ENCODE results near the gene CENPVL1.
A peak's percentile ranks its signal among the peaks of the same experiment; 100 is the strongest.
"Not testable (repeated sequence)": the region's sequence is repeated elsewhere in the genome, so short reads cannot be mapped to it uniquely, and the experiment has no call there.

CENPVL1 gene

DNA sequence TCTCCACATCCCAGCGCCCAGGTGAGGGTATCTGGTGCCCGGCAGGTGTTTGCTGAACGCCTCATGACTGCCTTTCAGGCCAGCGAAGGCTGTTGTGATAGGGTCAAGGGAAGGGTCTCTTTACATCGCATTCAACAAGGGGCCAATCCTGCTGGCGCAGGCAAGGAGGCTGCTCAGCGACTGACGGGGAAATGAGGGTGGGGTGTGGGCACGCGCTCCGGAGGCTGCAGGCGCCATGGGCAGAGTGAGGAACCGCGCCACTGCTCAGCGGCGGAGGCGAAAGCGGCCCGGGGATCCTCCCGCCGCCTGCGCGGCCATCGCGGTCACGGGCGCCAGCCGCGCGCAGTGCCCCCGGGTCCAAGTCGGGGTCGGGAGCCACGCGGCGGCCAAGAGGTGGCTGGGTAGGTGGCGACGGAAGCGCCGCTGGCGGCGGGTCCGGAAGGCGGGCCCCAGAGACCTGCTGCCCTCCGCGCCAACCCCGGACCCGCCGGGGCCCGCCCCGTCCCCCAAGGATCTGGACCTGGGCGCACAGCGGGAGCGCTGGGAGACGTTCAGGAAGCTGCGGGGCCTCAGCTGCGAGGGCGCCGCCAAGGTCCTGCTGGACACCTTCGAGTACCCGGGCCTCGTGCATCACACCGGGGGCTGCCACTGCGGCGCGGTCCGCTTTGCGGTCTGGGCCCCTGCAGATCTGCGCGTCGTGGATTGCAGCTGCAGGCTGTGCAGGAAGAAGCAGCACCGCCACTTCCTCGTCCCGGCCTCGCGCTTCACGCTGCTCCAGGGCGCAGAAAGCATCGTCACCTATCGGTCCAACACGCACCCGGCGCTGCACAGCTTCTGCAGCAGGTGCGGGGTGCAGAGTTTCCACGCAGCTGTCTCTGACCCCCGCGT is at the start of gene CENPVL1:
CENPVL1 (plus strand) TSS at position 236 of the 888 bp plus-strand sequence; CDS start at position 236, 0 bp downstream.
- DNase-seq (ENCODE audit: insufficient read length, low spot score); FAIRE-seq: not testable (repeated sequence)

- FAIRE-seq, result no peak
- DNase-seq (ENCODE audit: insufficient read length, low spot score), result no peak
These were observed 44.3 kb upstream of the CENPVL1 start for GRCh38 chrX:51665981-51666380.

GRCh38 chrX:51679689-51680433 is 30.5 kb upstream of the CENPVL1 start:
- FAIRE-seq; DNase-seq (ENCODE audit: insufficient read length, low spot score): not testable (repeated sequence)

- not testable (repeated sequence) for DNase-seq (ENCODE audit: insufficient read length, low spot score); FAIRE-seq
These were observed 28.2 kb upstream of the CENPVL1 start for GRCh38 chrX:51681808-51682719.

DNA sequence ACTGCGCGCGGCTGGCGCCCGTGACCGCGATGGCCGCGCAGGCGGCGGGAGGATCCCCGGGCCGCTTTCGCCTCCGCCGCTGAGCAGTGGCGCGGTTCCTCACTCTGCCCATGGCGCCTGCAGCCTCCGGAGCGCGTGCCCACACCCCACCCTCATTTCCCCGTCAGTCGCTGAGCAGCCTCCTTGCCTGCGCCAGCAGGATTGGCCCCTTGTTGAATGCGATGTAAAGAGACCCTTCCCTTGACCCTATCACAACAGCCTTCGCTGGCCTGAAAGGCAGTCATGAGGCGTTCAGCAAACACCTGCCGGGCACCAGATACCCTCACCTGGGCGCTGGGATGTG is 27.6 kb upstream of the CENPVL1 start, which contains the start of gene CENPVL2:
CENPVL2 (minus strand) TSS at position 112 of the 343 bp plus-strand sequence; CDS start at position 112, 0 bp downstream.
- not testable (repeated sequence) for FAIRE-seq; DNase-seq (ENCODE audit: insufficient read length, low spot score)

- FAIRE-seq (no peak), DNase-seq (ENCODE audit: insufficient read length, low spot score) (no peak)
These were observed 16.1 kb upstream of the CENPVL1 start for GRCh38 chrX:51694254-51694653.

- no peak for FAIRE-seq
These were observed 12.9 kb upstream of the CENPVL1 start for GRCh38 chrX:51697397-51697796.

DNA sequence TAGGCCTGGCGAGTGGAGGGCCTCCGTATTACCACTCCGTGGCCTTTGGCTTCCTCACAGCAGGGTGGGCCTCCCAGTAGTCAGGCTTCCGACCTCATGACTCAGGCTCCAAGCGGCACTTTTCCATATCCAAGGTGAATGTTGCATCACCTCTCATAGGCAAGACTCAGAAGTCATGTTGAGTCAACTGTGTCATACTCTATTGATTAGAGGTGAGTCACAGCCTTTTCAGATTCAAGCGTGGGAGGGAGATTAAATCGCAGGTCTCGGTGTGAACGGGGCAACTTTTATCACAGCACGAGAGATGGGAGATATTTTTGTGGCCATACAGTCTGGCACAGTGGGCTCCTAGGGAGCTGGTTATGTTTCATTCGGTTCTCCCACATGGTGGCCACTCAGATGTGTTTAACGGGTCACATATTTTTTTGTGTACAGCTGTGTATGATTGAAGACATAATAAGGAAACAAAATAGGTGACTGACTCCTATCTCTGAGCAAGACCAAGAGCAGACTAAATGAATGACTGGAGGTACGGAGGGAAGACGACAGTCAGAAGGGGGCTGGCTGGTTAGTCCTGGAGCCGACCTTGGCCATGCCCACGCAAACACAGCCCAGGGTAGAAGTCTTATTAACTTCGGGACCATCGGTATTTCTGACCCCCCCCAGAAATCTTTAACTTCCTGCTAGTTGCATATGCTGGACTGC is 2.8 kb downstream of the CENPVL1 start:
- not testable (repeated sequence) for FAIRE-seq; DNase-seq (ENCODE audit: insufficient read length, low spot score)

More at GRCh38 chrX:51697397-51697796, 12.9 kb upstream of the CENPVL1 start:
- DNase-seq (ENCODE audit: insufficient read length, low spot score), result no peak

- DNase-seq (ENCODE audit: insufficient read length, low spot score), result no peak
- FAIRE-seq, result no peak
These were observed 17.9 kb downstream of the CENPVL1 start for GRCh38 chrX:51728202-51728601.

GRCh38 chrX:51737091-51737490 is 26.8 kb downstream of the CENPVL1 start:
- DNase-seq (ENCODE audit: insufficient read length, low spot score) (no peak), FAIRE-seq (no peak)

DNA sequence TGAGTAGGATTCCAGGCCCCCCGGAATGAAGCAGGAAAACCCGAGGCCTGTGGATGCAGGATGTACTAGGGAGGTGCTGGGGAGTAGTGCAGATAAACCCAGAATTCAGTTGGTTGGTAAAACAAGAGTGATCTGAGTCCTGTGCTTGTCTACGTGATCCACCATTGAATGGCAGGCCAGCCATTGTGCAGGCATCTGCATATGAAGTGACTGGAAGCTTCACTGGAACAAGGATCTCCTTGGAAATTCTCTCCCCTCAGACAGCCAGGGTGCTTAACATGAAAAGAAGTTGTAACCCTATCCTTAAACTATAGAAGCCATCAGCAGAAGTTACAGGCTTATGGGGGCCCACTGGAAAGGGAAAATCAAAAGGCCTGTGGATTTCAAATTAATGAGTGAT is 32.3 kb downstream of the CENPVL1 start:
- FAIRE-seq (no peak), DNase-seq (ENCODE audit: insufficient read length, low spot score) (no peak)

DNA sequence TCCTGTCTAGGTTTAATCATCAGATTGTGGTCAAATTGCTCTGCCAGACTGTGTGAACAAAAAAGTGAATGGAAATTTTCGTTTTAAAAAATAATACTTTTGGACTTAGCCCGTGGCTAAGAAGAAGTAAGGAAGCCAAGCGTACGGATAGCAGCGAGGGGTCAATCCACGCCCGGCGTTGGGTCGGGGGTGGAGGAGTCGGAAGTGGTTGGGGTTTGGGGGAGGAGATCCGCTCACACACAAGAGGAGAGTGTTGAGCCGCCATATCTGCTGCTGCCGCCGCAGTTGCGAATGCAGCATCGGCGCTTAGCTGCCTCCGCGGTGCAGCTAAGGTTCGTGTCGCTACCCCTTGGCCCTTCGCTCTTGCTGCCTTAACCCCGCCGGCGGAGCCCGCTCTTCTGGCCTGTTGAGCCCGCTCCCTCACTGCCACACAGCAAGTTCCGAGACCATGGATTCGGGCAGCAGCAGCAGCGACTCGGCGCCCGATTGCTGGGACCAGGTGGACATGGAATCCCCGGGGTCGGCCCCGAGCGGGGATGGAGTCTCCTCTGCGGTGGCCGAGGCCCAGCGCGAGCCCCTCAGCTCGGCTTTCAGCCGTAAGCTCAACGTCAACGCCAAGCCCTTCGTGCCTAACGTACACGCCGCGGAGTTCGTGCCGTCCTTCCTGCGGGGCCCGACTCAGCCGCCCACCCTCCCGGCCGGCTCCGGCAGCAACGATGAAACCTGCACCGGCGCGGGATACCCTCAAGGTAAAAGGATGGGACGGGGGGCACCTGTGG is 33.1 kb downstream of the CENPVL1 start, which contains the start of gene GSPT2:
GSPT2 (plus strand) TSS at position 264 of the 779 bp plus-strand sequence; CDS start at position 449, 185 bp downstream.
- FAIRE-seq (no peak), DNase-seq (ENCODE audit: insufficient read length, low spot score) (peak; percentile 11)

DNA sequence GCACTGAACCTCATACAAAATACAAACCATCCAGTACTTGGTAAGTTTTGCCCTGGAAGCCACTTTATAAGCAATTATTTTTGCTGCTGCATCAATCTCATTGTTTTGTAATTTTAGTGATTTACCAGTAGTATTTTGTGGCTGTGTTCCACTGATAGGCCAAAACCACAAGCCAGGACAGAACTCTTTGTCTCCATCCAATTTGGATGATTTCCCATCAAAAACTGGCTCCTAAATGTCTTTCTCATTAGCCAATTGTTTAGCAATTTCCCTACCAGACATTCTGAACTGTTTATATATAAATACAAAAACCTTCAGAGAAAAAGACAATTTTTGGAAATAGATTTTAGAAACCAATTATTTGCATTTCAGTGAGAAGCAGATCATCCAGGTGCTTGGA is 37.4 kb downstream of the CENPVL1 start:
- FAIRE-seq, result no peak
- no peak for DNase-seq (ENCODE audit: insufficient read length, low spot score)

DNA sequence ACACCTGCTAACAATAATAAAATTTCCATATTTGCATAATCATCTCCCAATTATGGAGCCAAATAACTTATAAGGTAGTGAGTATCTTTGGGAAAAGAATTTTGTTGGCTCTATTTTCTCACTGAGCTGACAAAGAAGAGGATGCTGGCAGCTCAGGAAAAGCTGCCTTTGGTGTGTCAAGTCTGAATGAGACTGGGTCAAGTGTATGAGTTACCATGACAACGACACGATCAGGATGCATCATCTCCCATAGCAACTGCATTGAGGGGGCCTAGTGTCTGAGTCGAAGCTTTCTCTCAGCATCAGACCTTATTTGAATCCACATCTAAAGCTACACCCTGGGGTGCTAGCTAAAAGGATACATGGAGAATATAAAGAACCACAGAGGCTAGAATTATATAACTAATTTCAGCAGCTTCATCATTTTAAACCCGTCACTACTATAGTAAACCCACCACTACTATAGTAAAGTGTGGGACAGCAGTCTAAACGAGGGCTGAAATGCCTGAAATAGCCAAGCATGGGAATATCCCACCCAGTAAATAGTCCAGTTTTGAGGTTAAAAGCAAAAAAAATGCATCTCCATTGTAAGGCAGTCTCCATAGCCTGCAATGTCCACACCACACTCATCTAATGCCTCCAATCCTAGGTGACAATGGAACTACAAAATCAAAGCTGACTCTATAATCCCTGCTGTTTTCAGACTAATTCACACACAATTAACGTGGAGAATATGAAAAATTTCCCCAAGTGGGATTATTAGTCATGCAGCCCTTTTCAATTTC is 48.9 kb downstream of the CENPVL1 start:
- DNase-seq (ENCODE audit: insufficient read length, low spot score) (no peak), FAIRE-seq (no peak)

DNA sequence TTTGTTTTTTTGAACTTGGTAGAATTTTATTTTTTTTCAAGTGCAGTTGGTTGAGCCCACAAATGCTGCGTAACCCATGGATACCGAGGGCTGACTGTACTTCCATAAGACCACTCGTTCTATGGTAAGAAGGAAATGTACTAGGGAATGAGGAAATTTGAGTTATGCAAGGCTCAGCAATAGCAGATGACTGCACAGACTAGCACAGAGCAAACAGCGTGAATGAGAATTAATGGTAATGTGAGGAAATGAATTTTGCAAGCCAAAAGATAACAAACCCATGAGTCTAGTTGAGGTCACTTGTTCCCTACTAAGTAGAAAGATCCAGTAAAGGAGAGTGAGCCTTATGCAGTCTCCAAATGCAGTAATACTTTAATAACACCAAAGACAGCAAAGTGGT is 50.3 kb downstream of the CENPVL1 start:
- FAIRE-seq, result no peak
- DNase-seq (ENCODE audit: insufficient read length, low spot score), result no peak
